ENCODE measurements around the gene GK2.

GK2 gene

GRCh38 chr4:79408063-79408462 lies at the start of gene GK2:
Gene GK2, minus strand, starts transcription at chr4:79408228. Its CDS starts 28 bp downstream, at chr4:79408200.
- no peak for DNase-seq (ENCODE audit: extremely low read depth in 1 of 2, low read depth in 1 of 2)

- no peak for DNase-seq (ENCODE audit: extremely low read depth in 1 of 2, low read depth in 1 of 2)
Measured at GRCh38 chr4:79455216-79455615, 47.2 kb upstream of the GK2 start.

- DNase-seq (ENCODE audit: extremely low read depth in 1 of 2, low read depth in 1 of 2), result no peak
Measured at GRCh38 chr4:79454656-79455055, 46.6 kb upstream of the GK2 start.

GRCh38 chr4:79450053-79450452 lies 42.0 kb upstream of the GK2 start:
- no peak for DNase-seq (ENCODE audit: extremely low read depth in 1 of 2, low read depth in 1 of 2)

GRCh38 chr4:79446145-79446544 lies 38.1 kb upstream of the GK2 start:
- no peak for DNase-seq (ENCODE audit: extremely low read depth in 1 of 2, low read depth in 1 of 2)

GRCh38 chr4:79445371-79445781 lies 37.3 kb upstream of the GK2 start:
- no peak for DNase-seq (ENCODE audit: extremely low read depth in 1 of 2, low read depth in 1 of 2)

GRCh38 chr4:79442422-79442821 lies 34.4 kb upstream of the GK2 start:
- DNase-seq (ENCODE audit: extremely low read depth in 1 of 2, low read depth in 1 of 2), result no peak

- DNase-seq (ENCODE audit: extremely low read depth in 1 of 2, low read depth in 1 of 2), result no peak
Measured at GRCh38 chr4:79439489-79439888, 31.5 kb upstream of the GK2 start.

GRCh38 chr4:79431839-79432238 lies 23.8 kb upstream of the GK2 start:
- DNase-seq (ENCODE audit: extremely low read depth in 1 of 2, low read depth in 1 of 2), result no peak

- DNase-seq (ENCODE audit: extremely low read depth in 1 of 2, low read depth in 1 of 2), result no peak
Measured at GRCh38 chr4:79429113-79429903, 21.3 kb upstream of the GK2 start.

- DNase-seq (ENCODE audit: extremely low read depth in 1 of 2, low read depth in 1 of 2), result no peak
Measured at GRCh38 chr4:79426989-79427388, 19.0 kb upstream of the GK2 start.

GRCh38 chr4:79425586-79425985 lies 17.6 kb upstream of the GK2 start:
- no peak for DNase-seq (ENCODE audit: extremely low read depth in 1 of 2, low read depth in 1 of 2)

- DNase-seq (ENCODE audit: extremely low read depth in 1 of 2, low read depth in 1 of 2), result no peak
Measured at GRCh38 chr4:79421483-79421882, 13.5 kb upstream of the GK2 start.

GRCh38 chr4:79413886-79414285 lies 5.9 kb upstream of the GK2 start:
- no peak for DNase-seq (ENCODE audit: extremely low read depth in 1 of 2, low read depth in 1 of 2)

GRCh38 chr4:79413032-79413885 lies 5.2 kb upstream of the GK2 start:
- no peak for DNase-seq (ENCODE audit: extremely low read depth in 1 of 2, low read depth in 1 of 2)

GRCh38 chr4:79404666-79405065 lies 3.4 kb downstream of the GK2 start:
- DNase-seq (ENCODE audit: extremely low read depth in 1 of 2, low read depth in 1 of 2), result no peak

GRCh38 chr4:79403356-79403755 lies 4.7 kb downstream of the GK2 start:
- DNase-seq (ENCODE audit: extremely low read depth in 1 of 2, low read depth in 1 of 2), result no peak

- DNase-seq (ENCODE audit: extremely low read depth in 1 of 2, low read depth in 1 of 2), result no peak
Measured at GRCh38 chr4:79402332-79402851, 5.6 kb downstream of the GK2 start.

- no peak for DNase-seq (ENCODE audit: extremely low read depth in 1 of 2, low read depth in 1 of 2)
Measured at GRCh38 chr4:79399076-79399475, 9.0 kb downstream of the GK2 start.

- no peak for DNase-seq (ENCODE audit: extremely low read depth in 1 of 2, low read depth in 1 of 2)
Measured at GRCh38 chr4:79397951-79398350, 10.1 kb downstream of the GK2 start.

- DNase-seq (ENCODE audit: extremely low read depth in 1 of 2, low read depth in 1 of 2), result no peak
Measured at GRCh38 chr4:79396794-79397193, 11.2 kb downstream of the GK2 start.

- no peak for DNase-seq (ENCODE audit: extremely low read depth in 1 of 2, low read depth in 1 of 2)
Measured at GRCh38 chr4:79395841-79396240, 12.2 kb downstream of the GK2 start.

Measured in stimulated activated CD8-positive, alpha-beta memory T cell treated with anti-CD3 and anti-CD28 coated beads, Interleukin-7, amount 100 ng/mL, for 48 hours (primary cell).